Hepatocyte (in vitro differentiated cells): Measurements from ENCODE around the gene ATP6V1B1. TPM values are rescaled to one million over a fixed set of nuclear protein-coding genes. Genes with fewer than 3 reads are reported as not detected.

Source experiments
- DNase-seq: peaks from one replicate; pipeline ENCODE4 v3.0.0-alpha.2; 2016; ENCODE audit warnings: low spot score
- H2AFZ ChIP-seq: fragments of 200-600 bp; sonication (generic); 2 replicates; pipeline ENCODE4 v1.6.0; 2016; ENCODE audit warnings: antibody characterized with exemption, mild to moderate bottlenecking
- H3K27ac ChIP-seq: fragments of 200-600 bp; sonication (generic); 2 replicates; pipeline ENCODE4 v1.5.1; 2016; ENCODE audit warnings: mild to moderate bottlenecking
- H3K27me3 ChIP-seq: fragments of 200-600 bp; sonication (generic); 2 replicates; pipeline ENCODE4 v1.6.1; 2016
- H3K36me3 ChIP-seq: fragments of 200-600 bp; sonication (generic); replicated peaks from 2 replicates; pipeline ENCODE4 v1.5.1; 2016; ENCODE audit warnings: low read depth; ENCODE audit not compliant: insufficient read depth
- H3K4me1 ChIP-seq: fragments of 200-600 bp; sonication (generic); 2 replicates; pipeline ENCODE4 v1.5.1; 2016; ENCODE audit warnings: mild to moderate bottlenecking, moderate library complexity; ENCODE audit not compliant: insufficient read depth
- H3K4me2 ChIP-seq: fragments of 200-600 bp; sonication (generic); 2 replicates; pipeline ENCODE4 v1.6.0; 2016
- H3K4me3 ChIP-seq: fragments of 200-600 bp; sonication (generic); 2 replicates; pipeline ENCODE4 v1.5.1; 2016; ENCODE audit warnings: mild to moderate bottlenecking
- H3K79me2 ChIP-seq: fragments of 200-600 bp; sonication (generic); 2 replicates; pipeline ENCODE4 v1.6.0; 2017; ENCODE audit warnings: mild to moderate bottlenecking
- H3K9me2 ChIP-seq: fragments of 200-600 bp; sonication (generic); replicated peaks from 2 replicates; pipeline ENCODE4 v1.6.0; 2017; ENCODE audit warnings: mild to moderate bottlenecking; ENCODE audit not compliant: insufficient read depth
- H3K9me3 ChIP-seq: fragments of 200-600 bp; sonication (generic); 2 replicates; pipeline ENCODE4 v1.5.1; 2016; ENCODE audit warnings: low read depth, mild to moderate bottlenecking
- H4K20me1 ChIP-seq: fragments of 200-600 bp; sonication (generic); 2 replicates; pipeline ENCODE4 v1.6.0; 2016; ENCODE audit warnings: mild to moderate bottlenecking; ENCODE audit not compliant: insufficient read depth, poor library complexity, severe bottlenecking
- CTCF ChIP-seq: fragments of 200-600 bp; sonication (generic); IDR thresholded peaks from 2 replicates; pipeline ENCODE4 v1.5.1; 2016; ENCODE audit warnings: antibody characterized with exemption, mild to moderate bottlenecking; ENCODE audit not compliant: poor library complexity
- EZH2 ChIP-seq: fragments of 200-600 bp; sonication (generic); IDR thresholded peaks from 2 replicates; pipeline ENCODE4 v1.6.1; 2016; ENCODE audit warnings: antibody characterized with exemption, mild to moderate bottlenecking, borderline replicate concordance
- EZH2phosphoT487 ChIP-seq: fragments of 200-600 bp; sonication (generic); IDR thresholded peaks from one replicate; pipeline ENCODE4 v1.6.1; 2018; ENCODE audit warnings: antibody characterized with exemption, mild to moderate bottlenecking, low read depth, moderate library complexity; ENCODE audit not compliant: unreplicated experiment, severe bottlenecking
- WGBS: methylation state at CpG from one replicate; pipeline ENCODE4 v1.1.6; 2016; ENCODE audit warnings: low lambda C conversion rate; ENCODE audit errors: missing lambda C conversion rate; 5-methylcytosine and 5-hydroxymethylcytosine counted together
- polyA plus RNA-seq: library from polyadenylated mRNA; unstranded; fragments of >200 nt; fragmentation: Nextera tagmentation; extraction: Ambion mirVana; gene quantifications from 2 replicates; pipeline ENCODE4 v1.2.1, GENCODE V29; 2016
- total RNA-seq: library from RNA; depleted of rRNA; stranded (reverse); fragments of >200 nt; gene quantifications from 2 replicates; pipeline ENCODE4 v1.2.3, GENCODE V29; 2014

The ATP6V1B1 gene
- total and polyA plus RNA-seq, 2 experiments from 2014 or later, result 1.7 to 2.9 TPM

GRCh38 chr2:70903641-70904340, 31.9 kb upstream of the ATP6V1B1 start:
- 32% methylated on average over 25 of the region's 25 CpGs for WGBS
- Histone ChIP-seq H3K79me2 (no peaks in the 10 kb centered on the region), H3K4me1 (peaks cover 18% of the 10 kb centered on the region), H3K4me3 (no peak overlapping the region), H3K27ac (no peak overlapping the region), H4K20me1 (no peaks in the 10 kb centered on the region), H2AFZ (no peak overlapping the region), H3K36me3 (no peaks in the 10 kb centered on the region), H3K9me3 (no peaks in the 10 kb centered on the region), H3K4me2 (no peak overlapping the region), H3K9me2 (no peaks in the 10 kb centered on the region), H3K27me3 (peaks cover 98% of the 10 kb centered on the region)
- TF ChIP-seq EZH2, result peak; percentile 47
- no peak for TF ChIP-seq CTCF
- no peak for DNase-seq

GRCh38 chr2:70904371-70905216, 31.1 kb upstream of the ATP6V1B1 start:
- Histone ChIP-seq H3K4me3 (no peak overlapping the region), H3K4me2 (no peak overlapping the region), H3K36me3 (no peaks in the 10 kb centered on the region), H3K9me2 (no peaks in the 10 kb centered on the region), H3K9me3 (no peaks in the 10 kb centered on the region), H3K27me3 (peaks cover 98% of the 10 kb centered on the region), H3K4me1 (peaks cover 18% of the 10 kb centered on the region), H4K20me1 (no peaks in the 10 kb centered on the region), H3K27ac (no peak overlapping the region), H2AFZ (no peak overlapping the region), H3K79me2 (no peaks in the 10 kb centered on the region)
- 14% methylated on average over 51 of the region's 56 CpGs for WGBS
- TF ChIP-seq EZH2phosphoT487, result no peak
- peak; percentile 69 for TF ChIP-seq EZH2
- TF ChIP-seq CTCF, result no peak
- no peak for DNase-seq

- Histone ChIP-seq H3K9me3 (no peaks in the 10 kb centered on the region), H3K9me2 (no peaks in the 10 kb centered on the region), H3K27me3 (peaks cover 100% of the 10 kb centered on the region), H3K4me1 (peaks cover 16% of the 10 kb centered on the region), H3K4me3 (no peak overlapping the region), H3K4me2 (no peak overlapping the region), H3K27ac (no peak overlapping the region), H2AFZ (no peak overlapping the region), H3K36me3 (no peaks in the 10 kb centered on the region), H3K79me2 (no peaks in the 10 kb centered on the region), H4K20me1 (no peaks in the 10 kb centered on the region)
- no peak for TF ChIP-seq CTCF
- TF ChIP-seq EZH2phosphoT487, result no peak
- TF ChIP-seq EZH2, result no peak
- 40% methylated on average over 18 of the region's 18 CpGs for WGBS
- DNase-seq, result no peak
Observed at GRCh38 chr2:70905443-70906421, 30.0 kb upstream of the ATP6V1B1 start.
